Aortic smooth muscle cell (primary cell): ENCODE data around the gene SUSD2. TPM values are rescaled to one million over a fixed set of nuclear protein-coding genes. Genes with fewer than 3 reads are reported as not detected.

ENCODE experiments used
- total RNA-seq: library from RNA; depleted of rRNA; stranded (reverse); fragments of >200 nt; gene quantifications from 2 replicates; pipeline ENCODE4 v1.2.3, GENCODE V29; 2014

Gene SUSD2, protein sequence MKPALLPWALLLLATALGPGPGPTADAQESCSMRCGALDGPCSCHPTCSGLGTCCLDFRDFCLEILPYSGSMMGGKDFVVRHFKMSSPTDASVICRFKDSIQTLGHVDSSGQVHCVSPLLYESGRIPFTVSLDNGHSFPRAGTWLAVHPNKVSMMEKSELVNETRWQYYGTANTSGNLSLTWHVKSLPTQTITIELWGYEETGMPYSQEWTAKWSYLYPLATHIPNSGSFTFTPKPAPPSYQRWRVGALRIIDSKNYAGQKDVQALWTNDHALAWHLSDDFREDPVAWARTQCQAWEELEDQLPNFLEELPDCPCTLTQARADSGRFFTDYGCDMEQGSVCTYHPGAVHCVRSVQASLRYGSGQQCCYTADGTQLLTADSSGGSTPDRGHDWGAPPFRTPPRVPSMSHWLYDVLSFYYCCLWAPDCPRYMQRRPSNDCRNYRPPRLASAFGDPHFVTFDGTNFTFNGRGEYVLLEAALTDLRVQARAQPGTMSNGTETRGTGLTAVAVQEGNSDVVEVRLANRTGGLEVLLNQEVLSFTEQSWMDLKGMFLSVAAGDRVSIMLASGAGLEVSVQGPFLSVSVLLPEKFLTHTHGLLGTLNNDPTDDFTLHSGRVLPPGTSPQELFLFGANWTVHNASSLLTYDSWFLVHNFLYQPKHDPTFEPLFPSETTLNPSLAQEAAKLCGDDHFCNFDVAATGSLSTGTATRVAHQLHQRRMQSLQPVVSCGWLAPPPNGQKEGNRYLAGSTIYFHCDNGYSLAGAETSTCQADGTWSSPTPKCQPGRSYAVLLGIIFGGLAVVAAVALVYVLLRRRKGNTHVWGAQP
- 17.5 and 18.1 TPM in 2 replicates for total RNA-seq

DNA sequence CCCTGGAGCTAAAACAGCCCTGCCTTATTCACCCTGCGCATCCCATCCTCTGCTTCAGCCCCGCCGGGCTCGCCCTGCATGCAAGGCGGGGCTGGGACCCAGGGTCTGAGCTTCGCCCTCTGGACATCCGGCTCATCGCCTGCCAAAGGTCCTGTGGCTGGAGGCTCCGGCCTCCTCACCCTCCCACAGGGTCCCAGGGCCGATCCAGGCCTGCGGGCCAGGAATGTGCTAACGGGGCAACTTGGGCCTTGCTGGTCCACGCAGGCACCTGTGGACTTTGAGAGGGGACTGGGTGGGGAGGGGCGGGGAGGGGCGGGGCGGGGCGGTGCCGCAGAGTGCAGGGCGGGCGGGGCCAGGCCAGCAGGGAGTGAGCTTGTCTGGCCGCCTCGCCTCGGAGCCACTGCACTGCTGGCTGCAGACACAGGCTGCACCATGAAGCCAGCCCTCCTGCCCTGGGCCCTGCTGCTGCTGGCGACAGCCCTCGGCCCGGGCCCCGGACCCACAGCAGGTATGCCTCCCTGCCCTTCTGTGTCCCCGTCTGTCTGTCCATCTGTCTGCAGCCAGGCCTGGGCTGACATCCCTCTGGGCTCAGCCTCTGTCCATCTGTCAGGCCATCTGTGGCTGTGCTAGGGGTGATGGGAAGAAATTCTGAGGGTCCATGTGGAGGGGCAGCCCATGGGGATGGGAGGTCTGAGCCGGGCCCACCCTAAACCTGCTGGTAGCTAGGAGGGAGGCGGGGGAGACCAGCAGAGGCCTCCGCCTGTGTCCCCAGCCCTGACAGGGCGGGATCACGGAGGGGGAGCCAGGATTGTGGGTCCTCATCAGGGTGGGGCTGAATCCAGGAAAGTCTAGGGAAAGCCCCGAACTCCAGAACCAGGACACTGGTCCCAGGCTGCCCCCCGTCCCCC is at the start of gene SUSD2:
TSS of gene SUSD2 (plus strand) at position 400 of the 908 bp plus-strand sequence. CDS start at position 433, 33 bp downstream.

Other genes with a start within 250 kb of the SUSD2 start
- gene GSTT2B, start 220.3 kb upstream of the SUSD2 start, total RNA-seq, result 0.79 and 1.2 TPM in 2 replicates
- gene DDTL, start 214.6 kb upstream of the SUSD2 start, total RNA-seq, result 0.62 and 0.92 TPM in 2 replicates
- 82.2 and 91.0 TPM in 2 replicates for gene DDT, start 207.0 kb upstream of the SUSD2 start, total RNA-seq
- not detected in 2 replicates for gene GSTT2, start 201.4 kb upstream of the SUSD2 start, total RNA-seq
- not detected in 2 replicates for gene GSTT4, start 176.0 kb upstream of the SUSD2 start, total RNA-seq
- 40.4 and 41.8 TPM in 2 replicates for gene CABIN1, start 170.2 kb upstream of the SUSD2 start, total RNA-seq
- 9.7 and 17.3 TPM in 2 replicates for gene GGT5, start 63.6 kb downstream of the SUSD2 start, total RNA-seq
- 38.3 and 40.2 TPM in 2 replicates for gene SPECC1L, start 89.3 kb downstream of the SUSD2 start, total RNA-seq
- gene ADORA2A, start 246.1 kb downstream of the SUSD2 start, total RNA-seq, result 2.2 and 2.4 TPM in 2 replicates